GM21423 (cell line): ENCODE results near the gene ZEB2.
A peak's percentile ranks its signal among the peaks of the same experiment; 100 is the strongest.
"Not testable (repeated sequence)": the region's sequence is repeated elsewhere in the genome, so short reads cannot be mapped to it uniquely, and the experiment has no call there.

ENCODE experiments used
- ATAC-seq: cut with Tn5 transposase; IDR thresholded peaks from one replicate; pipeline ENCODE4 v1.9.1; 2021; ENCODE audit warnings: mild to moderate bottlenecking, moderate library complexity; ENCODE audit not compliant: unreplicated experiment

ZEB2 gene

GRCh38 chr2:144389930-144390311 lies 130.0 kb downstream of the ZEB2 start:
- no peak for ATAC-seq

DNA sequence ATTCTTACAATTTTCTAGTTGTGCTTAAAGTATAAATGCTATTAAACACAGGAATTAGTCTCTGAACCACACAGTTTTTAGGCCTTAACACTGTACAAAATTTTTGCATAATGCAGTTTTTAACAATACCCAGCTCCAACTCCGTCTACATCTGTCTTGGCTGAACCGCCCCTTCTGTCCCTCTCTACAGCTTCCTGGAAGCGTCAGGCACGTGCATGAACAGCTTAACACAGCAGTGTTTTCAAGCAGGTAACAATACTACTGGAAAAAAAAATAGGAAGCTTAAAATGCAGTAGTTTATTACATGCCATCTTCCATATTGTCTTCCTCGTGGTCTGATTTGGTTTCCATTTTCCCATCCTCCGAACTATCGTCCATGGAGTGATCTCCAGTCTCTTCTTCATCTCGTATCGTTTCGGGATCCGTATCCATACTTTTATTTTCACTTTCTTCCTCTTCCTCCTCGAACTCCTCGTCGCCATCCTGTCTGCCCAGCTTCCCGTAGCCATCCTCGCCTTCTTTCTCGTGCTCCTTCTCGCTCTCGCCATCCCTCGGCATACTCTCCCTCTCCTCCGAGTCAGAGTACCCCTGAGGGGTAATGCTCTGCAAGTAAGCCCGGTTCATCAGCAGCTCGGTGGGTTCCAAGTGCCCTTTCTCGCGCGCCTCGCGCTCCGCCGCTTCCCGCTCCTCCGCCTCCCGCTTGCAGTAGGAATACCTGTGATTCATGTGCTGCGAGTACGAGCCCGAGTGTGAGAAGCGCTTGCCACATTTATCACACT lies 130.6 kb downstream of the ZEB2 start:
- no peak for ATAC-seq

DNA sequence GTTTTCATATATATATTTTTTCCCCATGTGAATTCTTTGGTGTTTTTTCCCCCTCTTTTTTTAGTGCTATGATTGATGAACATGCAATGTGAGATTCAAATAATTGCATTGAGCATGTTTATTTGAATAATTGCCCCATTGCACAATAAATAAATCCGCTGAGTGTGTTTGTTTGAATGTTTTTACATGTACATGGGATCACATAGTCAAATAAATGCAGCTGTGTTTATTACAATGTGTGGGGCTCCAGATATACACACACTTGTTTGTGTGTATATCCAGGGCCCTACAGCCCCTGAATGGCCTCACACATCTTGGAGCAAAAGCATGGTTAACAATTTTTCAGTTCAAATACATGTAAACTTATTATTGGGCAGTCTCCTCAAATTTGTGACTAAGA lies 134.5 kb downstream of the ZEB2 start:
- no peak for ATAC-seq

DNA sequence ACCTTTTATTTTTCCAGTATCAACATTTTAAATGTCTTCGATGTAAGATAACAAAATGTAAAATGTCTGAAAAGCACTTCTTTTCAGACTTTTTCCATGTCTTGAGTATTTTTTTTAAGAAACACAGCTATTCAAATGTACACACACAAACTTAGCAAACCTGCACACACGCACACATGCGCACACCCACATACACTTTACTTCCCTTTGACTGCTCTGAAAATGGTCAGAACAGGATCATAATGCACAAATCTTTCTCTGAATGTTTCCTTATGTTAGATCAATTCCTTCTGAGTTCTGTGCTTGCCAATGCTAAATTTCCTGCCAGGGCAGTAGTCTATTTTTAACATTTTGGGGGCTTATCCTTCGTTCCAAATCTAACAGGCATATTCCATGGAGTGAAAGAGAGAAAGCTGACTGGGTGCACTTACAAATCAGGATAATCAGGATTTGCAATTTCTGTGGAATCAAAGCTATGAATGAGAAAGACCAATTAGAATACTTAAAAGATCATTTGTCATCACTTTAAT lies 136.3 kb downstream of the ZEB2 start:
- ATAC-seq, result no peak

DNA sequence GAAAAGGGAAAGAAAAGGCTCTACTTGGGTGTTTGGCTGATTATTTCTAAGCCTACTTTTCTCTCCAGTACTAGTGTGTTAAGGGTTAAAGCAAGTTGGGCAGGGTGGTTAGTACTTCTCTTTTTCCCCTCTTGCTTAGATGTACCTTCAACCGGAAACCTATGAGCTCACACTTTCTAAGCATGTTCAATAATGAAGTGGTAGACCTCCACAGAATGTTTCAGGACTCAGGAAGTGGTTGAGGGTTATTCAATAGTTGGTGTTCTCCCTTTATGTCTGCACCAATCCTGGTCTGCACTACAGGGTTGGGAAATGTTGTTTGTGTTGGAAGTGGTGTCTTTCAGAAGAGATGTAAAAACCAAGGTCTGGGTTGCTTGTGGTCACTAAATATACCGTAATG lies 137.1 kb downstream of the ZEB2 start:
- ATAC-seq, result peak; percentile 99

GRCh38 chr2:144381716-144382115 lies 138.2 kb downstream of the ZEB2 start:
- ATAC-seq, result no peak

GRCh38 chr2:144379851-144380311 lies 140.0 kb downstream of the ZEB2 start:
- no peak for ATAC-seq

DNA sequence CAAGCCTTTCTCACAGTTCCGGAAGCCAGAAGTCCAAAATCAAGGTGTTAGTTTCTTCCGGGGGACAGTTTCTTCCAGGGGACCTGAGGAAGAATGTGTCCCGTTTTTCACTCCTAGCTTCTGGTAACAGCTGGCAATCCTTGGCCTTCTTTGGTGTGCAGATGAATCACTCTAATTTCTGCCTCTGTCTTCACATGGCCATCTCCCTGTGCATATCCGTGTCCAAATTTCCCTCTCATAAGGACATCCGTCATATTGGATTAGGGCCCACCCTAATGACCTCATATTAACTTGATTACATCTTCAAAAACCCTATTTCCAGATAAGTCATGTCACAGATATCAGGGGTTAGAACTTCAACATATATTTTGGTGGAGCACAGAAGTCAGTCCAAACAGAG lies 141.4 kb downstream of the ZEB2 start:
- no peak for ATAC-seq

GRCh38 chr2:144377914-144378313 lies 142.0 kb downstream of the ZEB2 start:
- no peak for ATAC-seq

DNA sequence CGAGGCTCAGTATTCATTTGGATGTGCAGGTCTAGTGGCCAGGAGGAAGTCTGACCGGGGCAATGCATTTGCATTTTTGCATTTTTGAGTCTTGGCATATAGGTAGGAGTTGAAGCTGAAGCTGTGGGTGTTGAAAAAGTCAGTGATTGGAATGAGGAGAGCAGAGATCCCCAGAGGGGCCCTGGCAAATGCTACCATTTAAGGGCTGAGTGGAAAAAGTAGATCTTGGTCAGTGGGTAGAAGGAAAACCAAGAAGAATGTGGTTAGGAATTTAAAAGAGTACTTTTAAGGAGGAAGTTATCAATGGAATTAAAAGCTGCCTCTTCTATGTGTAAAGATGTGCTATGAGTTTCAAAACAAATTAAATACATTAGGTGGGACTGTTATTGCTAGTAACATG lies 143.0 kb downstream of the ZEB2 start:
- no peak for ATAC-seq

- no peak for ATAC-seq
Observed at GRCh38 chr2:144376460-144376859, 143.5 kb downstream of the ZEB2 start.

DNA sequence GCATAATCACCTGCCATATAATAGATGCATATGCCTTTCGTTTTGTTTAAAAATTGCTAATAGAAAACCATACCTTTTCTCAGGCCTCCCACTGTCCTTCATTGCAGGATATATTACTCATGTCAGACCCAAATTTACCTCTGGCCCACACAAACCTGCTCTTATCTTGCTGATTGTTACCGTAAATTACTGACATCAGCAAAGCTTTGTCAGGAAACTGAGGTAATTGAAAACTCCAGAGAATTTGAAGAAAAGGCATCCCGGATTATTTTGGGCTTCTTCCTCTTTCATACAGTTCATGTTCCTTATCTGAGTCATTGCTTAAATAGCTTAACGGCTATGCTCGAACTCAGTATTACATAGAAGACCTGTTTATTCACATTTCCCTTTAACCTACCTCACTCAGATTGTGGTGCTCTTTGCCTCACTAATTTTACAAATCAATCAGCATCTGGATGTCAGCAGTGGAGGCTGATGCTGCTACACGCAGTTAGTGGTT lies 145.7 kb downstream of the ZEB2 start:
- peak; percentile 55 for ATAC-seq

- no peak for ATAC-seq
Observed at GRCh38 chr2:144372410-144373080, 147.4 kb downstream of the ZEB2 start.

GRCh38 chr2:144370937-144371584 lies 148.9 kb downstream of the ZEB2 start:
- no peak for ATAC-seq

DNA sequence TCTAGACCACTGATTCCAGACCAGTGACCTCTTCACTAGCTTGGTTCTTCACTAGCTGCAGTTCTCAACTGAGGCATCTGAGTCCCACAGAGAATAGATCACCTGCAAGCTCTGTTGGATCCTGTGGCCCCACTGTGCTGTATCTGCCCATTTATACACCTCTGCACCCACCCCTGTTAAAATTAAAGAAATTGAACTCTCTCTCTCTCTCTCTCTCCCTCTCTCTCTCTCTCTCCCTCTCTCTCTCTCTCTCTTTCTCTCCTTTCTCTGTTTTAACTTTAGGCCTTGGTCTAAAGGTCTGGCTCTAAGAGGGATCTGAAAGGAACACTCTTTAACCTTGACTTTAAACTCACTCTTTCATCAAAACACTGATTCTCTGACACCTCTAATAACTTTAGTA lies 150.5 kb downstream of the ZEB2 start:
- ATAC-seq, result no peak

- no peak for ATAC-seq
Observed at GRCh38 chr2:144366825-144367429, 153.0 kb downstream of the ZEB2 start.

GRCh38 chr2:144364944-144365738 lies 154.8 kb downstream of the ZEB2 start:
- peak; percentile 83 for ATAC-seq

- not testable (repeated sequence) for ATAC-seq
Observed at GRCh38 chr2:144364247-144364646, 155.7 kb downstream of the ZEB2 start.

- ATAC-seq, result no peak
Observed at GRCh38 chr2:144362401-144362800, 157.5 kb downstream of the ZEB2 start.

DNA sequence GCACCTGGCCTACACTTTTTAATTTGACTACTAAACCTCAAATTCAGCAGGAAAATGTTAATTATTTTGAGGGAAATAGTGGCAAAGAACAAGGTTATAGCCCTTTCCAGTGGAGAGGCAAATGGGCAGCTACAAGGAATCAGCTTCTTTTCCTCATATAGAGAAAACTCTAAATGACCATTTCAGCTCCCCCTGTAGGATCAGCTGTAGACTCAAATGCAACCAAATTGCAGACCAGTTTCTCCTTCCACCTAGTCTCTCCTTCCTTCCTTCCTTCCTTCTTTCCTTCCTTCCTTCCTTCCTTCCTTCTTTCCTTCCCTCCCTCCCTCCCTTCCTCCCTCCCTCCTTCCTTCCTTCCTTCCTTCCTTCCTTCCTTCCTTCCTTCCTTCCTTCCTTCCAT lies 158.2 kb downstream of the ZEB2 start:
- ATAC-seq, result no peak
